GM19239 (cell line): ENCODE measurements around the gene PANK4.

Experiments
- DNase-seq: peaks from one replicate; pipeline ENCODE4 v3.0.0; 2011; ENCODE audit warnings: low spot score; ENCODE audit not compliant: insufficient read length
- FAIRE-seq: peaks from 2 replicates; lab custom pipeline; 2011; peaks lifted over from hg19 to GRCh38; lab: Jason Lieb, UNC

PANK4 gene

GRCh38 chr1:2483026-2483425, 43.4 kb downstream of the PANK4 start:
- DNase-seq, result no peak
- FAIRE-seq, result no peak

GRCh38 chr1:2482588-2482987, 43.8 kb downstream of the PANK4 start:
- DNase-seq, result no peak
- no peak for FAIRE-seq

GRCh38 chr1:2481885-2482284, 44.5 kb downstream of the PANK4 start:
- no peak for DNase-seq

GRCh38 chr1:2480986-2481364, 45.4 kb downstream of the PANK4 start:
- no peak for DNase-seq
- no peak for FAIRE-seq

More at GRCh38 chr1:2481885-2482284, 44.5 kb downstream of the PANK4 start:
- FAIRE-seq, result no peak

GRCh38 chr1:2480236-2480985, 46.0 kb downstream of the PANK4 start:
- no peak for FAIRE-seq
- DNase-seq, result no peak

- no peak for FAIRE-seq
- DNase-seq, result no peak
Observed at GRCh38 chr1:2479618-2480017, 46.8 kb downstream of the PANK4 start.

GRCh38 chr1:2479186-2479585, 47.2 kb downstream of the PANK4 start:
- no peak for FAIRE-seq
- DNase-seq, result no peak

GRCh38 chr1:2477791-2478499, 48.5 kb downstream of the PANK4 start:
- DNase-seq, result no peak
- FAIRE-seq, result no peak

GRCh38 chr1:2477309-2477708, 49.1 kb downstream of the PANK4 start:
- FAIRE-seq (no peak), DNase-seq (no peak)

- no peak for DNase-seq
- FAIRE-seq, result no peak
Observed at GRCh38 chr1:2476061-2476999, 50.1 kb downstream of the PANK4 start, which contains the start of gene PLCH2. TSS of gene PLCH2 (plus strand) at chr1:2476289. CDS start at chr1:2476589, 300 bp downstream.

GRCh38 chr1:2475571-2475970, 50.8 kb downstream of the PANK4 start:
- FAIRE-seq, result no peak

GRCh38 chr1:2474933-2475371, 51.4 kb downstream of the PANK4 start:
- FAIRE-seq (no peak), DNase-seq (no peak)

More at GRCh38 chr1:2475571-2475970, 50.8 kb downstream of the PANK4 start:
- DNase-seq, result no peak

- DNase-seq (no peak), FAIRE-seq (no peak)
Observed at GRCh38 chr1:2474104-2474844, 52.1 kb downstream of the PANK4 start.

- no peak for FAIRE-seq
- no peak for DNase-seq
Observed at GRCh38 chr1:2473198-2473597, 53.2 kb downstream of the PANK4 start.

- DNase-seq (no peak), FAIRE-seq (no peak)
Observed at GRCh38 chr1:2472561-2473177, 53.7 kb downstream of the PANK4 start.

GRCh38 chr1:2472109-2472508, 54.3 kb downstream of the PANK4 start:
- FAIRE-seq (no peak), DNase-seq (no peak)

- no peak for DNase-seq
- no peak for FAIRE-seq
Observed at GRCh38 chr1:2471587-2472001, 54.8 kb downstream of the PANK4 start.

- FAIRE-seq (no peak), DNase-seq (no peak)
Observed at GRCh38 chr1:2471159-2471471, 55.3 kb downstream of the PANK4 start.
